Effector memory CD8-positive, alpha-beta T cell (primary cell): ENCODE data around the gene RET.

Experiments
- ATAC-seq: fragments of 150-1000 bp; cut with Tn5 transposase; replicated peaks from 2 replicates; pipeline ENCODE4 v1.10.0; 2021; ENCODE audit warnings: mild to moderate bottlenecking, moderate library complexity
- DNase-seq, 3 experiments: peaks; one replicate each; pipeline ENCODE4 v3.0.0; 2021
- H3K27ac Mint-ChIP-seq, 2 donors: one replicate each; pipeline ENCODE4 v1.8.0; 2022; ENCODE audit warnings: mild to moderate bottlenecking in 2 of 2, mixed read lengths in 2 of 2, moderate library complexity in 2 of 2
- H3K27me3 Mint-ChIP-seq, 2 donors: one replicate each; pipeline ENCODE4 v1.8.0; 2022; ENCODE audit warnings: mixed read lengths in 2 of 2
- H3K36me3 Mint-ChIP-seq: one replicate; pipeline ENCODE4 v1.8.0; 2022; ENCODE audit warnings: mild to moderate bottlenecking, moderate library complexity, mixed read lengths; ENCODE audit not compliant: insufficient read depth
- H3K4me1 Mint-ChIP-seq, 2 donors: one replicate each; pipeline ENCODE4 v1.8.0; 2022; ENCODE audit warnings: low read depth in 2 of 2, mixed read lengths in 2 of 2
- H3K4me3 Mint-ChIP-seq, 2 donors: one replicate each; pipeline ENCODE4 v1.8.0; 2022; ENCODE audit warnings: mild to moderate bottlenecking in 2 of 2, mixed read lengths in 2 of 2, moderate library complexity in 2 of 2
- H3K9me3 Mint-ChIP-seq, 2 donors: one replicate each; pipeline ENCODE4 v1.8.0; 2022; ENCODE audit warnings: mixed read lengths in 2 of 2

RET gene

GRCh38 chr10:43102063-43102828 lies 25.4 kb downstream of the RET start:
- Mint-ChIP-seq H3K27me3 (peaks cover 28 to 46% of the 10 kb centered on the region in 2 donors), H3K36me3 (peaks cover 5% of the 10 kb centered on the region), H3K27ac (no peak overlapping the region), H3K4me3 (peak overlapping the region in 1 of 2 donors; percentile 6), H3K9me3 (no peaks in the 10 kb centered on the region), H3K4me1 (peaks cover 5 to 9% of the 10 kb centered on the region in 2 donors)
- ATAC-seq (no peak), DNase-seq (no peak)

- peak overlapping the region in 1 of 2 donors; percentile 19 for H3K27ac Mint-ChIP-seq
- DNase-seq: peak; percentile 67 to 78 (median 77)
- peaks cover 3% of the 10 kb centered on the region for H3K36me3 Mint-ChIP-seq
- no peaks in the 10 kb centered on the region for H3K9me3 Mint-ChIP-seq
- peaks cover 19 to 36% of the 10 kb centered on the region in 2 donors for H3K27me3 Mint-ChIP-seq
- peak; percentile 92 for ATAC-seq
- H3K4me1 Mint-ChIP-seq: peaks cover 5 to 9% of the 10 kb centered on the region in 2 donors
- H3K4me3 Mint-ChIP-seq: peak overlapping the region; percentile 78 to 79
Measured at GRCh38 chr10:43105102-43105955, 28.5 kb downstream of the RET start.

DNA sequence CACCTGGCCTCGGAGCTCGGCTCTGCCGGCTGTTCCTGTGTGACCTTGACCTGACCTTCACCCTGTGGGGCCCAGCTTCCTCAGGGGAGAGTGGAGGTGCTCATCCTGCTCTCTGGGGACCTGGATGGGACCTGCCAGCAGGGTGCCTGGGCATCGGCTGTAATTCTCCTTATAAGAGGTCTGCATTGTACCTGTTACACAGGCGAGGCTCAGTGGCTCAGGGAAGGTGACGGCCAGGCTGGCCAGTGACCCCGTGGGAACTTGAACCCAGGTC lies 29.0 kb downstream of the RET start:
- DNase-seq: no peak
- no peak for ATAC-seq
- Mint-ChIP-seq H3K4me1 (peaks cover 5 to 9% of the 10 kb centered on the region in 2 donors), H3K9me3 (no peaks in the 10 kb centered on the region), H3K27me3 (peaks cover 18 to 30% of the 10 kb centered on the region in 2 donors), H3K27ac (no peak overlapping the region), H3K36me3 (peaks cover 3% of the 10 kb centered on the region), H3K4me3 (peak overlapping the region in 1 of 2 donors; percentile 79)

DNA sequence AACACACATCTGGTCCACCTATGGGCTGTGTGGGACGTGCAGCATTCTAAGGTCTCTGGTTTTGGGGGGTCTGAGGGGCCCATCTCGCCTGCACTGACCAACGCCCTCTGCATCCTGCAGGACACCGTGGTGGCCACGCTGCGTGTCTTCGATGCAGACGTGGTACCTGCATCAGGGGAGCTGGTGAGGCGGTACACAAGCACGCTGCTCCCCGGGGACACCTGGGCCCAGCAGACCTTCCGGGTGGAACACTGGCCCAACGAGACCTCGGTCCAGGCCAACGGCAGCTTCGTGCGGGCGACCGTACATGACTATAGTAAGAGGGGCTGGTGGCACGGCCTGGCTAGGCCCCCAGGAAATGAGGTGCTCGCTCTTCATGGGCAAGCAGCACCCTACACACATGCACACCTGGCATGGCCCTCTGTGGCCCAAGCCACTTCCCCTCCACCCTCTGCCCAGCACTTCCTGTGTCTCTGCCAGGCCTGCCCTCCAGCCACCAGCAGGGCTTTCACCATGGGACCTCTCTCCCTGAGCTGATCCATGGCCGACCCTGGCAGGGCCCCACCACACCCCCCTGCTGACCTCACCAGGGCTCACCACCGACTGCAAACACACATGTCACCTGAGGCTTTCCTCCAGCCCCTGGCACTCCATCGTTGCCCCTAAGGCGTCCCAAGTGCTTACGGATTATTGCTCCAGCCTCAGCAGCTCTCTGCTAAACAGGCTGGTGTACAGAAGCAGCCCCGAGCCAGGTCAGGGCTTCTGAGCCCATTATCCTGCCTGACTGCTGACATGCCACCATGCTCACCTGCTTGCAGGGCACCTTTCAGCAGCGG lies 29.6 kb downstream of the RET start:
- Mint-ChIP-seq H3K4me3 (peak overlapping the region; percentile 7 to 79), H3K4me1 (peaks cover 5 to 9% of the 10 kb centered on the region in 2 donors), H3K27me3 (peaks cover 18 to 25% of the 10 kb centered on the region in 2 donors), H3K36me3 (peaks cover 3% of the 10 kb centered on the region), H3K27ac (no peak overlapping the region), H3K9me3 (no peaks in the 10 kb centered on the region)
- no peak for DNase-seq
- ATAC-seq: no peak

DNA sequence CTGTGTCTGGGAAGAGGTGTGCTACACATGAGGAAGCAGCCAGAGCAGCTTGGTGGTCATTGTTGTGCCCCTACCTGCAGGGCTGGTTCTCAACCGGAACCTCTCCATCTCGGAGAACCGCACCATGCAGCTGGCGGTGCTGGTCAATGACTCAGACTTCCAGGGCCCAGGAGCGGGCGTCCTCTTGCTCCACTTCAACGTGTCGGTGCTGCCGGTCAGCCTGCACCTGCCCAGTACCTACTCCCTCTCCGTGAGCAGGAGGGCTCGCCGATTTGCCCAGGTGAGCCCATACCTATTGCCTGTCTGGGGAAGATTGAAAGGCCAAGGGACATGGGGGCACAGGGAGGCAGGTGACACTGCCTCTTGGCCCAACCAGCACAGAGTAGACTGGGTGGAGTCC lies 32.1 kb downstream of the RET start:
- Mint-ChIP-seq H3K9me3 (no peaks in the 10 kb centered on the region), H3K4me3 (no peak overlapping the region), H3K36me3 (no peaks in the 10 kb centered on the region), H3K27ac (no peak overlapping the region), H3K4me1 (peaks cover 4 to 9% of the 10 kb centered on the region in 2 donors), H3K27me3 (peaks cover under 1% of the 10 kb centered on the region in 2 donors)
- DNase-seq (no peak), ATAC-seq (no peak)

DNA sequence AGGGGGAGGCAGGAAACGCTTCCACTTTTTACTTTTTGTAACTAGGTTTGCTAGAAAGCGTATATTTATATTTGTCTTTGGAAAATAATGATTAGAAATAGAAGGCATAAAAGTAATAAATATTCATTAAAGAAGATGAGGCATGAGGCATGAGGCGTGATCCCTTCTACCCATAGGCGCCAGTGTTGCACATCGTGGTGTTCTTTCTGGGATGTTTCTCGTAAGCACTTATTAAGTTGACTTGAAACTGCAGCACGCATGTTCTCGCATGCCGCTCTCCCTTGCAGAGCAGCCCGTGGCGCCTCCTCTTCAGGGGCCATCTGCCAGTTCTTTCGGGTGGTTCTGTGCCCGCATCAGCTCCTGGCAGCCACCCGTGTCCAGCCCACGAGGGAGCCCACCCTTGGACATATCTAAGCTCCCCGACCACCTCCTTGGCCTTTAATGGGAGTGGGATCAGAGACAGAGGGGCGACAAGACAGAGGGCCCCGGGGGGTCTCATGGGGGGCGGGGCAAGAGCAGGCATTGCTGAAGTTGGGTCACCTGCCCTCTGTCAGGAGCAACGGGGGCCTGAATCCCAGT lies 32.9 kb downstream of the RET start:
- no peak overlapping the region for H3K4me3 Mint-ChIP-seq
- H3K27ac Mint-ChIP-seq: no peak overlapping the region

GRCh38 chr10:43110338-43111071 lies 33.6 kb downstream of the RET start:
- no peaks in the 10 kb centered on the region for H3K36me3 Mint-ChIP-seq
- DNase-seq (no peak), ATAC-seq (no peak)
- peak overlapping the region in 1 of 2 donors; percentile 31 for H3K27ac Mint-ChIP-seq
- H3K27me3 Mint-ChIP-seq: no peaks in the 10 kb centered on the region
- H3K9me3 Mint-ChIP-seq: no peaks in the 10 kb centered on the region
- H3K4me1 Mint-ChIP-seq: peaks cover 4 to 6% of the 10 kb centered on the region in 2 donors
- no peak overlapping the region for H3K4me3 Mint-ChIP-seq

More for the DNA sequence above, 32.9 kb downstream of the RET start:
- H3K4me1 Mint-ChIP-seq: peaks cover 4 to 9% of the 10 kb centered on the region in 2 donors
- no peaks in the 10 kb centered on the region for H3K36me3 Mint-ChIP-seq
- no peak for ATAC-seq
- no peaks in the 10 kb centered on the region for H3K9me3 Mint-ChIP-seq
- no peaks in the 10 kb centered on the region for H3K27me3 Mint-ChIP-seq
- DNase-seq: no peak

DNA sequence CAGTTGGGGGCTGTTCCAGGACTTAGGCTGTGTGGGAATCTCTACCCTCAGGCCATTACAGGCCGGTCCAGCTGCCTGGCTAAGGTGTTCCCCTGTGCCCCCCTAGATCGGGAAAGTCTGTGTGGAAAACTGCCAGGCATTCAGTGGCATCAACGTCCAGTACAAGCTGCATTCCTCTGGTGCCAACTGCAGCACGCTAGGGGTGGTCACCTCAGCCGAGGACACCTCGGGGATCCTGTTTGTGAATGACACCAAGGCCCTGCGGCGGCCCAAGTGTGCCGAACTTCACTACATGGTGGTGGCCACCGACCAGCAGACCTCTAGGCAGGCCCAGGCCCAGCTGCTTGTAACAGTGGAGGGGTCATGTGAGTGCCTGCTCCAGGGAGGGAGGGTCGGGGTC lies 34.2 kb downstream of the RET start:
- no peaks in the 10 kb centered on the region for H3K27me3 Mint-ChIP-seq

GRCh38 chr10:43111921-43112607 lies 35.2 kb downstream of the RET start:
- ATAC-seq (no peak), DNase-seq (no peak)
- Mint-ChIP-seq H3K36me3 (no peaks in the 10 kb centered on the region), H3K27me3 (no peaks in the 10 kb centered on the region), H3K27ac (peak overlapping the region in 1 of 2 donors; percentile 12), H3K4me3 (no peak overlapping the region), H3K4me1 (peaks cover 0 to under 1% of the 10 kb centered on the region in 2 donors), H3K9me3 (no peaks in the 10 kb centered on the region)

More for the DNA sequence above, 34.2 kb downstream of the RET start:
- Mint-ChIP-seq H3K27ac (no peak overlapping the region), H3K4me1 (peaks cover 4 to 6% of the 10 kb centered on the region in 2 donors), H3K4me3 (no peak overlapping the region), H3K36me3 (no peaks in the 10 kb centered on the region), H3K9me3 (no peaks in the 10 kb centered on the region)
- ATAC-seq (no peak), DNase-seq (no peak)

DNA sequence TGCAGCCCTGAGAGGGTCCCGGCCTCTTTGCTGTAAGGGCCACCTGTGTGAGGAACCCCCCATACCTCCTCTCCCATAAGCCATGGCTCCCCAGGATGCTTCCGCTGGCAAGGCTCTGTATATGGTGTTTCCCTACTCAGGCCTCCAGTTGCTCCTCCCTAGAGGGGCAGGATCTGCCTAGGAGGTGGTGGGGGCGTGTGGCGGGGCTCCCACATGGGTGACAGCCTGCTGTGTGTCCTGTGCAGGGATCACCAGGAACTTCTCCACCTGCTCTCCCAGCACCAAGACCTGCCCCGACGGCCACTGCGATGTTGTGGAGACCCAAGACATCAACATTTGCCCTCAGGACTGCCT lies 35.7 kb downstream of the RET start:
- DNase-seq: no peak
- H3K4me3 Mint-ChIP-seq: no peak overlapping the region
- H3K27ac Mint-ChIP-seq: no peak overlapping the region
- ATAC-seq: no peak
- no peaks in the 10 kb centered on the region for H3K27me3 Mint-ChIP-seq
- H3K9me3 Mint-ChIP-seq: no peaks in the 10 kb centered on the region
- H3K36me3 Mint-ChIP-seq: no peaks in the 10 kb centered on the region
- H3K4me1 Mint-ChIP-seq: no peaks in the 10 kb centered on the region

DNA sequence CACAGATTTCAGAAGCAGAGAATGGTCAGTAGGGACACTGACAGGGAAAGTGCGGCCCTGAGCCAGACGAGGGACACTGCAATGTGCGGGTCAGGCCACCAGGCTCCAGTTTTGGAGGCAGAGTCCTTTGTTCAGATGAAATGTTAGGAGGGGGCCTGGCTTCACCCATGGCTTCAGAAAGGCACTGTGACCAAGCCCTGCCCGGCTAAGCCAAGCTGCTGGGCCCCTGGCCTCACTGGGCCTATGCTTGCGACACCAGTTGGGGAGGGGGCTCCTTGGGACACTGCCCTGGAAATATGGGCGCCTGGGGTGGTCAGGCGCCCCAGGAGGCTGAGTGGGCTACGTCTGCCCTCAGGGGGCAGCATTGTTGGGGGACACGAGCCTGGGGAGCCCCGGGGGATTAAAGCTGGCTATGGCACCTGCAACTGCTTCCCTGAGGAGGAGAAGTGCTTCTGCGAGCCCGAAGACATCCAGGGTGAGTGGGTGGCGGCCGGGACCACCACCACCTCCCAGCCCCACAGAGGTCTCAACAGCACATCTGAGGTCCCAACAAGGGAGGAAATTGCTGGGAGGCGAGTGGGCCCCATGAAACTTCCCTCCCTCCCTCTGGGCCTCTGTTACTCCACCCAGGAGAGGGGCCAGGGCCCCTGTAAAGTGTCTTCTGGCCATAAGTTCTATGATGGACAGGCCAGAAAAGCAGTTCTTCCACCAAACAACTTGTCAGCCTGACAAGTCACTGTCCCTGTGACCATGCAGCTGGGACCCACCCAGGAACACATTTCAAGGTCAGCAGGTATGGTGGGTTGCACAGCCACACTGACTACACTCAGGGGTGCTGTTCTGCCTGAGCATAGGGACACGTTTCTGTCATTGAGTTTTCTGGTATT lies 36.6 kb downstream of the RET start:
- H3K36me3 Mint-ChIP-seq: no peaks in the 10 kb centered on the region
- no peak overlapping the region for H3K27ac Mint-ChIP-seq

More for the DNA sequence above, 36.6 kb downstream of the RET start:
- Mint-ChIP-seq H3K27me3 (no peaks in the 10 kb centered on the region), H3K9me3 (no peaks in the 10 kb centered on the region), H3K4me3 (no peak overlapping the region), H3K4me1 (peaks cover 0 to under 1% of the 10 kb centered on the region in 2 donors)
- DNase-seq (no peak), ATAC-seq (no peak)
